Cardiac fibroblast (primary cell): ENCODE results near the gene CYP46A1.
A peak's percentile ranks its signal among the peaks of the same experiment; 100 is the strongest.

Source experiments
- DNase-seq, 2 donors: peaks; one replicate each; pipeline versions ENCODE4 v3.0.0 to v3.0.0-alpha.2; 2010; ENCODE audit warnings: low read depth in 2 of 2
- H3K4me3 ChIP-seq, 2 donors: replicated peaks in 1 of 2; 1 replicate in 1 of 2; 2 replicates in 1 of 2; pipeline ENCODE4 v1.5.1; 2011; ENCODE audit warnings: low read depth in 2 of 2, low read length in 2 of 2, mild to moderate bottlenecking in 2 of 2, moderate library complexity in 1 of 2
- CTCF ChIP-seq: IDR thresholded peaks from one replicate; pipeline ENCODE4 v1.5.1; 2011; ENCODE audit warnings: low read depth, mild to moderate bottlenecking, low read length, inconsistent platforms

Gene CYP46A1

GRCh38 chr14:99772371-99773283, 88.5 kb downstream of the CYP46A1 start:
- no peak for TF ChIP-seq CTCF
- H3K4me3 ChIP-seq: no peak overlapping the region
- DNase-seq: no peak

GRCh38 chr14:99773521-99774497, 89.7 kb downstream of the CYP46A1 start:
- no peak overlapping the region for H3K4me3 ChIP-seq
- TF ChIP-seq CTCF: no peak
- no peak for DNase-seq

DNA sequence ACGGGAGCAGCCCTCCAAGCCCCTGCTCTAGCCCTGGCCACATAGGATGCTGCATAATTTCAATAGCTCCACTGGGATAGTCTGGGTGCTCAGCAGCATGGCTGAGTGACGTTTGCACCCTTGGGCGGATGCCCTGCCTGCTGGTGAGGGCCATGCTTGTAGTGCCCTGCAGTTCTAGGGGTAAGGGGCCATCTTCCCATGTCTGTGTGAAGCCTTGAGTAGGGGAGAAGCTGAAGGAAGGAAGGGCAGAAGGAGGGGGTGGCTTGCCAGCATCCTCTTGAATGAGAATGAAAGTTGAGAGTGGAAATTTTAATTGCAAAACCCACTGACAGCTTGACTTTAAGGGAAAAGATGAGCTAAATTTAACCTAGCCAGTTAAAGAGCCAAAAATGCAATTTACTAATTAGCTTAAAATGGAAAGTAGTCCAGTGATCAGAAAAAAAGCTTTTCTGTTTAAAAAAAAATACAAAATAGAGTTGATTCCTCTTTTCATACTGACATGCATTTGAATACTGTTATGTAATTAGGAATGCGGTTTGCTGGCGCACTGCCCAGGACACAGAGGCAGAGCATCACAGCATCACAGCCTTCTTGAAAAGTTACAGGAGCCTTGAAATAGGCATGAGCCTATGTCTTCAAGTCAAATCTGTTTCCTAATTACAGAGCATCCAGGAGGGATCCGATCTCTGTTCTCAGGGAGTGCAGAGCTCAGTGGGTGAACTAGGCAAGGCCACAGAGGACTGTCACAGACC, 90.6 kb downstream of the CYP46A1 start:
- peak; percentile 53 to 60 for DNase-seq
- no peak overlapping the region for H3K4me3 ChIP-seq
- no peak for TF ChIP-seq CTCF

DNA sequence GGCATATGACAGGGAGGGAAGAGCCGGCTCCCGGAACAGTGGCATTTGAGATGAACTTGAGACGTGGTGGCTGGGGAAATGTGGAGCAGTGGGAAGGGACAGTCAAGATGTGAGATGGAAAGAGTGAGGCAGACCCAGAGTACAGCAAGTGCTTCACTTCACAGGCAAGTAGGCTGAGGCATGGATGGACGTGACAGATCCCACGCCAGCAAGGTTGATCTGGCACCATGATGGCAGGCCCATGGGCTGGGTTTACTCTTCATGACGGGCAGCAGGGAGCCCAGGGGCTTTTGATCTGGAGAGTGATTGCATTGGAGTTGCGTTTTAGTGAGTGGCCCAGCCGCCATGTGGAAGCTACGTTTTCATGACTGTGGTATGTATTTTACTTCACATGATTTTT, 91.3 kb downstream of the CYP46A1 start:
- no peak for DNase-seq
- no peak overlapping the region for H3K4me3 ChIP-seq
- no peak for TF ChIP-seq CTCF
